ENCODE measurements around the gene CMAS.
"Not testable (repeated sequence)": the region's sequence is repeated elsewhere in the genome, so short reads cannot be mapped to it uniquely, and the experiment has no call there.

Gene CMAS

DNA sequence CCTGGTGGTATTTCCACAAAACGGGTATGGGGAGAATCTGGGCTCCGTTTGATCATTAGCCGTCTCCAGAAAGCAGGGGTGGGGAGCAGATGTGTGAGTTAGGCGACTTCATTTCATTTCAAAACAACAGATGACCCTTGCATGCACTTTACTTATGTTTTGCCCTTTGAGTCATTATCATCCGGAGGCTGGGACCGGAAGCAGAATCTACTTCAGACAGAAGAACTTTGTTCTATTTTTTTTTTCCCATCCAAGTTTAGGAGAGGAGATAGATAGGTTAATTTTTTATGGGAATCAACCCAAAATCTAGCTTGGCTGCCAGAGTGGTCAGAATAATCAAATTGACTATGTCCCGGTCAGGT lies 31.3 kb upstream of the CMAS start:
- TF ChIP-seq CTCF (IDR thresholded peaks at IDR 0.05; ENCODE audit: insufficient read depth, missing control alignments): no peak
- FAIRE-seq: no peak
- no peak for DNase-seq (ENCODE audit: insufficient read length, low spot score)

GRCh38 chr12:22016982-22017381 lies 29.0 kb upstream of the CMAS start:
- FAIRE-seq: no peak
- no peak for TF ChIP-seq CTCF (IDR thresholded peaks at IDR 0.05; ENCODE audit: insufficient read depth, missing control alignments)
- no peak for DNase-seq (ENCODE audit: insufficient read length, low spot score)

DNA sequence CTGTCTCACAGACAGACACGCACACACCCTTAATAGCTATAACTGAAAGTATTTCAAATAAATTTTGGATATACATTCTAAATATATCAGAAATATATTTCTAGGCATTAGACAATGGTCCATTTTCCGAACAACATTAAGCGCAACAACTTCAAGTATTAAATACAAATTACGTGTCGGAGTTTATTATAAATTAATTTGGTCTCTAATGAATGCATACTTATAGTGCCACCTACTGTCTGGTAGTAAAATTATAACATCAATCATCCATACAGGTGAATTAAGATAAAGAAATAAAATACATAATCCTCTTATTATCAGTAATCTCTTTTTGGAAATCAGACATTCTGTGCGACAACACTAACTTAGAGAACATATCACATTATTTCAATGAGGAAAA lies 27.2 kb upstream of the CMAS start:
- DNase-seq (ENCODE audit: insufficient read length, low spot score) (no peak), FAIRE-seq (no peak)
- peak; percentile 60 for TF ChIP-seq CTCF (IDR thresholded peaks at IDR 0.05; ENCODE audit: insufficient read depth, missing control alignments)

GRCh38 chr12:22023489-22023888 lies 22.5 kb upstream of the CMAS start:
- not testable (repeated sequence) for DNase-seq (ENCODE audit: insufficient read length, low spot score)

DNA sequence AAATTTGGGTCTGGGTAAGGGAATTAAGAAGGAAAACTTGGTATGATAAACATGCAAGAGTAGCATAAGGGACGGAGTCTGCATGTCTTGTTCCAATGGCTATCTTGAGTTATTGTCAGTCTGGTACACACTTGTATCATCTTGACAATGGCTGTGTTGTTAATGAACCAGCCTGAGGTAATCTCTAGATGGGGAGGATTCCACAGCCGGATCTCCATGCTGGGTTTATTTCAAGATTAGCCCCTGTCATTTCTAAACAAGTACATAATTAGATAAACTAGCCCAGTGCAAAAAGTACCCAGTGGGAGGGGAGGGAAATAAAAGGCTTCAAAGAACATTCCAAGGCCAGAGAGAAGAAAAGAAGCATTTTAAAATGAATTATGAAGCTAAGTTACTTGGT lies 16.5 kb upstream of the CMAS start:
- FAIRE-seq (no peak), DNase-seq (ENCODE audit: insufficient read length, low spot score) (no peak)
- no peak for TF ChIP-seq CTCF (IDR thresholded peaks at IDR 0.05; ENCODE audit: insufficient read depth, missing control alignments)

More at GRCh38 chr12:22023489-22023888, 22.5 kb upstream of the CMAS start:
- not testable (repeated sequence) for FAIRE-seq

GRCh38 chr12:22029991-22030390 lies 16.0 kb upstream of the CMAS start:
- FAIRE-seq (no peak), DNase-seq (ENCODE audit: insufficient read length, low spot score) (no peak)

GRCh38 chr12:22032732-22033131 lies 13.3 kb upstream of the CMAS start:
- TF ChIP-seq CTCF (IDR thresholded peaks at IDR 0.05; ENCODE audit: insufficient read depth, missing control alignments): no peak
- DNase-seq (ENCODE audit: insufficient read length, low spot score): no peak
- FAIRE-seq: no peak

More at GRCh38 chr12:22029991-22030390, 16.0 kb upstream of the CMAS start:
- TF ChIP-seq CTCF (IDR thresholded peaks at IDR 0.05; ENCODE audit: insufficient read depth, missing control alignments): no peak
